UCSD-AML1 (cell line): ENCODE data around the gene ITGB3.
A peak's percentile ranks its signal among the peaks of the same experiment; 100 is the strongest.

Source experiments
- DNase-seq: peaks from one replicate; lab custom pipeline; 2025; ENCODE audit not compliant: unreplicated experiment; lab: John Stamatoyannopoulos, UW

The ITGB3 gene

DNA sequence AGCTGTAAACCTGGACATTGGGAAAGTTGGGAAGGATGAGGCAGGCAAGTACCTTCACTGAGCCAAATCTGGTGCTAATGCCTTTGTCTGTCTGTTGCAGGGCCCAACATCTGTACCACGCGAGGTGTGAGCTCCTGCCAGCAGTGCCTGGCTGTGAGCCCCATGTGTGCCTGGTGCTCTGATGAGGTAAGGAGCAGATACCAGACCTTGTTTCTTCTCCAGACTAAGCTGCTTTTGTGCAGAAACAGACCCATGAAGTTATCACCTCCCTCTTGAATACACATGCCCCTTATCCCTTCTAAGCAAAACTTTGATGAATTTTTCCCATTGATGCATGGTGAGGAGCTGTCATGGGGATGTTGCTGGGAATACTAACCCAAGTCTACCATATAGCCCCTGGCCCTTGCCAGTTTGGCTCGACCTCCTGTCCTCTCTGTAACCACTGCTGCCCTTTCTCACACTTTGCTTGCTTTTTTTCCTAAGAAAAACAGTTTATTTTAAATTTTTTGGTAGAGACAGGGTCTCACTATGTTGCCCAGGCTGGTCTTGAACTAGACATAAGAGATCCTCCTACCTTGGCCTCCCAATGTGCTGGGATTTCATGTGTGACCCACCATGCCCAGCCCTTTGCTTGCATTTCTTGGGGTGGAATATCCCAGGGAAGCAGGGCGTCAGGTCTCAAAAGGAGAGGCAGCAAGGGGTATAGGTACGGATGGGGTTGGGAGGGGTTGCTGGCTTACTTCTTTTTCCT is 20.9 kb downstream of the ITGB3 start:
- DNase-seq, result no peak

DNA sequence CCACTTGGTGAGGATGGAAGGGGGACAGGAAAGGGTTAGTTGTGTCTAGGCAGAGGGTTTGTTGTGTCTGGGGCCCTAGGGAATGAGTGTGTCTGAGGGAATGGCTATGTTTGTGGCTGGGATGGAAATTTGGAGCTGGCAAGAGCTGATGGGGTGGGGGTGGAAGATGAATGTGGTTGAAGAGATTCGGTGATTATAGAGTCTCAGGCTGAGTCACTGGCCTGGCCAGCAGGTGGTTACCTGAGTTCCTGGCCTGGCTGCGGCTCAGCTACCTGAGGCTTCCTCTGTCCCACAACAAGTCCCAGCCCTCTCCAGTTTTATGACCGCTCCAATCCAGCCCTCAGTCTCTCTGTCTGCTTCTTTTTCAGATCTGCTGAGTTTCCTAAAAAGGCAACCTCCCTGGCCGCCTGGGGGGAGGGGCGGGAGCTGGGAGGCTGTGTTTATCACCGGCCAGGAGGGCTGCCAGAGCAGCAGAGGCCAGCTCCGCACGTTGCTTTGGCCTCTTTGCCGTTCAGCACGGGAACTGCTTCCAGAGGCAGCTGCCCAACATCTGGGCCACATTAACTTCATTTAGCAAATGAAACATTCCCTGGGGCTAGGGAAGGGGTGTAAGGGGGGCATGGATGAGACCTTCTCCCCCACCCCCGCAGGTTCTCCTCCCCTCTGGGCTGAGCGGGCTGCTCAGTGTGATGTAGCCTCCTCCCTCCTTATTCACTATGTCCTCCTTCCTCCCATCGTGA is 21.8 kb downstream of the ITGB3 start:
- no peak for DNase-seq

DNA sequence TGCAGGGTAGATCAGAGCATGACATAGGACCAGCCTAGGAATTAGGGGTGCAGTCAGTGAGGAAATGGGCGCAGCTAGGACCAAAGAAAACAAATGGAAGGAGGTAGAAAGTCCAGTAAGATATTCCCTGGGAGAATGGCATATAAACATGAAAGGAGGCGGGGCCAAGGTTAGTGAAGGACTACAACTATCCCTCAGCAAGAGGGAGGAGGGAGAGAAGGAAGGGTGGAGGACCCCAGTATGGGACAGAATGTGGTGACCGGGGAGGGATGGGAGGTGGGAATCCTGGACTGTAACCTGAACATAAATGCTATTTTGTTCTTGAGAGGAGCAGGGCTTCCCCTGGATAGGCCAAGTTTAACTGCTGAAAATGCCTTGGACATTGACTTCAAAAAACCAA is 22.8 kb downstream of the ITGB3 start:
- no peak for DNase-seq

DNA sequence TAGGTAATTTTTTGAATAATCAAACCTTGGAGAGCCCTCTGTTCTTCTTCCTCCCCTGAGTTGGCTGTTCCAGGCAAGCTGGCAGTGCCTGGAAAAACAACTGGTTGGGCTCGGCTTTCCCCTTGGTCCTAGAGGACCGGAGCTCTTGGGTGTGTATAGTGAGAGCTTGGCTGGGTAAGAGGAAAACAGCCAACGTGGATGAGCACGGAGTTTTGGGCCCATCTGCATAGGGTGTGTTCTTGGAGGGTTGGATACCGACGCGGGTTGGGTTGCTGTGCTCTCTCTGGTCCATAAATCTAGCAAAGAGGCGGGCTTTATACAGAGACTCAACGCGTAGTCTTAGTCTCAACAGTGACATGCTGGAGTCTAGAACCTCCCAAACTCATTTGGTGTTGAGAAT is 23.2 kb downstream of the ITGB3 start:
- no peak for DNase-seq

DNA sequence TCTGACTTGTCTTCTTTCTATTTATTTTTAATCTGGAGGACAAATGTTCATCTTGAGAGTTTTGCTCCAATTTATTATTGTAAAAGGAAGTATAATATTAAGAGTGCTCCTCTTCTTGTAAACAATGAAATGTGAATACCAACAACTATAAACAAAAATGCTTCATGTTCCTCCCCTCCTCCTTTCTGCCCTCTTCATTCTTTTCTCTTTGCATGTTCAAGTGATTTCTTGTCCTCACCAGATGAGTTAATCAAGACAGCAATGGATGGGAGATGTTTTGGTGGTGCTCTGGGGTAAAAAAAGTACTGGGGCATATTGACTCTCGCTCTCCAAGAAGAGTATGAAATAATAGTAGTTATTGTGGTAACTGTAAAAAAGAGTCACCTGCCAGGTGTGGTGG is 24.3 kb downstream of the ITGB3 start:
- no peak for DNase-seq

DNA sequence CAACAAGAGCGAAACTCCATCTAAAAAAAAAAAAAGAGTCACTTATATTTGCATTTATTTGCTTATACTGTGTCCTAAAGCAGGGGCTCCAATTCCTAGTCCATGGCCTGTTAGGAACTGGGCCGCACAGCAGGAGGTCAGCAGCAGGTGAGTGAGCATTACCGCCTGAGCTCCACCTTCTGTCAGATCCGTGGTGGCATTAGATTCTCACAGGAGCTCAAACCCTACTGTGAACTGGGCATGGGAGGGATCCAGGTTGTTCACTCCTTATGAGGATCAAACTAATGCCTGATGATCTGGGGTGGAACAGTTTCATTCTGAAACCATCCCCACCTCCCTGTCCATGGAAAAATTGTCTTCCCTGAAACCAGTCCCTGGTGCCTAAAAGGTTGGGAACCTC is 24.9 kb downstream of the ITGB3 start:
- no peak for DNase-seq

DNA sequence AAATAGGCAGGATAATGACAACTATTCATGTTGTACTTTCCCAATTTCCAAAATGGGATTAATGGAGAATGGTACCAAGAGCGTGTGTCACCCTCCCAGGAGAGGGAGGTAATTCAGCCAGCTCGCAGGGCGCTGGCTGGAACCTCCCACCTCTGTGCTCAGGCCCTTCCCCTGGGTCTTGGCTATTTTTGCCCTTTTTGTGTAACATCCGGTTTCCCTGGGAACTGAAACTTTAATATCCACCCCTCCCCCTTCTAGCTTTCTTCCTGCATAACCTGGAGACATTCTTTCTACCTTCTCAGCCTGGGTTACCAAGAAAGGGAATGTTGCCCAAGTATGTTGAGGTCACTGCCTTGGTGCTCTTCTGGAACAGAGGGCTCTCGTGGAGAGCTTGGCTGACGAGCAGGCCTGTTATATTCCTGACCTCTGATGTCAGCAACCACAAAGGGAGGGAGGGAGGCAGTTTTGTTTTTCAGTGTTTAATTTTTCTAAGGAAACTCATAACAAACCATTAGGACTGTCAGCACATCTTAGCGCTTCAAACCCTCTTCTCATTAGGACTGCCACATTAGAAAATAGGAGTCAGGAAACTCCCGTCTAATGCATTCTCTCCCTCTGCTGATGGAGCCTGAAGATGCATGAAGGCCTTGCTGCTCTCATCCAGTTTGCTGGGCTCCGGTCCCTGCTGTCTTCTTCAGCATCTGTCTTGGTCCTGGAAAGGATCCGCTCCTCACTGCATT is 25.6 kb downstream of the ITGB3 start:
- DNase-seq, result peak; percentile 57

DNA sequence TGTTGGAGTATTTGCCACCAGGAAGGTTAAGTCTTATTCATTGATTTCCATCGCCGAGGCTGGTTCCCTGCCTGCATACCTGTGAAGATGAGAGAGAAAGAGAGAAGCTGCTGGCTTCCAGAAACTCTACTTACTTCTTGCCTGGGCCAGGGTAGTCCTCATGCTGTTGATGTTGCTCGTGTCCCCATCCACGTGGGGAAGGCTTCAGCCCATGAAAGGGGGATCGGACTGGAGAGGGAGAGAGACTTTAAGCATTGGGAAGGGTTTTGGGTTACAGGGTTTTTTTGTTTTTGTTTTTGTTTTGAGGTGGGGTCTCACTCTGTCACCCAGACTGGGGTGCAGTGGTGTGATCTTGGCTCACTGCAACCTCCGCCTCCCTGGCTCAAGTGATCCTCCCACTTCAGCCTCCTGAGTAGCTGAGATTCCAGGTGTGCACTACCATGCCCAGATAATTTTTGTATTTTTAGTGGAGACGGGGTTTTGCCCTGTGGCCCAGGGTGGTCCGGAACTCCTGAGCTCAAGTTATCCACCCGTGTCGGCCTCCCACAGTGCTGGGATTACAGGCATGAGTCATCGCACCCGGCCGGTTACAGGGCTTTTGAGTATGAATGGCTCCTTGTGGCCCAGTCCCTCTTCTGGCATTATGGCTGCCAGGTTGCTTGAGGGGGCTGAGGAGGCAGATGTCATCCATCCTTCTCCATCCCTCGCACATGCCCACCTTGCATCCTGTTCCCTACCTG is 26.6 kb downstream of the ITGB3 start:
- no peak for DNase-seq

DNA sequence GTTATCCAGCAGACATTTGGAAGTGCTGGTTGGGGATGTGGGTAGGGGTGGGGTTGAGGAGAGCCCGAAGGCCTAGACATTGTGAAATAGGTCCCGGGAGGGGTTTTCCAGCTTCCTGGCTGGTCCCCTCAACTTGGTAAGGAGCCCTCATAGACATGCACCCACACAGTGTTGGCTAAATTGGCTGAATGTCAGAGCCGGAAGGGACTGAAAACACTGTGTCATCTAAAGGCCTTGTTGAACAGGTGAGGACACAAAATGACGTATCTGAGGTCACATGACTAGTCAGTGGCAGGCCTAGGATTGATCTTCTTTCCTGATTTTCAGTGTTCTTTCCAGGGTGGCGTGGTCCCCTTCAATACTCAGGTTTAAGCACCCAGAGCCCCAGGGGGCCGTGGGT is 27.6 kb downstream of the ITGB3 start:
- DNase-seq, result no peak

DNA sequence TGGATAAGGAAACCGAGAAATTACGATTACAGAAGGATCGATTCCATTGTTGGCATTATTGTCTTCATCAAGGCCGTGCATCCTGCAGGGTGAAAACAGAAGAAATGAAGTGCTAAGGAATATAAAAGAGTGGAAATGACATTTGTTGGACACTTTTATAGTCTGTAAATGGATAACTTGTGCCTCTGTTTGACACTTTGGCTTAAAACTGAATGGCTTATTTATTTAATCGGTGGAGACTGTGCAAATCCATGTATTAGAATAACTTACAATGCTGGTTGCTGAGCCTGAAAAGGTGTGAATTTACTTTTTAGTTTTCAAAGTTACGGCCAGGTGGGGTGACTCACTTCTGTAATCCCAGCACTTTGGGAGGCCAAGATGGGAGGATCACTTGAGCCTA is 31.4 kb downstream of the ITGB3 start:
- no peak for DNase-seq

DNA sequence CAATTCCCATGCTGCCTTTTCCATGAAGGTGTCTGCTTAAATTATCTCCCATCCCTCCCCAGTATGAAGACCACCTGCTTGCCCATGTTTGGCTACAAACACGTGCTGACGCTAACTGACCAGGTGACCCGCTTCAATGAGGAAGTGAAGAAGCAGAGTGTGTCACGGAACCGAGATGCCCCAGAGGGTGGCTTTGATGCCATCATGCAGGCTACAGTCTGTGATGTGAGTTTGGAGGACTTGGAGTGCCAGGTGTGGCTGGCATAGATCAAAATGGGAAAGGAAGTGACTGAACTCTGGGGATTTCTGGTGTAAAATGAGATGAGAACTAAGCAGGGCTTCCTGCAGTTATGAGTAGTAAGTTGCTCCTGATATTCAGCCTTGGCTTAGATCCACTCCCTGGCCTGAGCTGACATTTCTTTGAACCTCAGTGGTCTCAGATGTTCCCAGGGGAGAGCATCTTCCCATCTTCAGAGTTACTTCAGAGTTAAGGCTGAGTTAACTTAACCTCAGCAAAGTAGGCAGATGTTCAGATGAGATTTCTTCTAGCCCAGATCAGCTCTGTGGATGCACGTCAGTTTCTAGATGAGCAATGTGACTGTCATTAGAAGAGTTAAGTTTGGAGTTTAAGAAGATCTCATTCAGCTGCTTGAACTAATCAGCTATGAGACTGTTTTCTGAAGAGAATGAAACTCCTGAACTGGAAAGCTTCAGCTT is 32.7 kb downstream of the ITGB3 start:
- DNase-seq, result no peak

DNA sequence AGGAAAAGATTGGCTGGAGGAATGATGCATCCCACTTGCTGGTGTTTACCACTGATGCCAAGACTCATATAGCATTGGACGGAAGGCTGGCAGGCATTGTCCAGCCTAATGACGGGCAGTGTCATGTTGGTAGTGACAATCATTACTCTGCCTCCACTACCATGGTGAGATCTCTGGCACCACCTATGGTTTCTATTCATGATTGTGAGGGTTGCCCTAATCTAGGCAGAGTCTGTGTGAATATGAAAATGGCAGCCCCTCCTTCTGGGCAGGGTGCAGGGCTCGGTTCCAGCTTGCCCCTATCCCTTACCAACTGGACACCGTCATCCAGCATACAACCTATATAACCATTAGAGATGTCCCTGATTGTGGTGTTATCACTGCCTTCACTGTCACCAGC is 33.4 kb downstream of the ITGB3 start:
- DNase-seq, result no peak

DNA sequence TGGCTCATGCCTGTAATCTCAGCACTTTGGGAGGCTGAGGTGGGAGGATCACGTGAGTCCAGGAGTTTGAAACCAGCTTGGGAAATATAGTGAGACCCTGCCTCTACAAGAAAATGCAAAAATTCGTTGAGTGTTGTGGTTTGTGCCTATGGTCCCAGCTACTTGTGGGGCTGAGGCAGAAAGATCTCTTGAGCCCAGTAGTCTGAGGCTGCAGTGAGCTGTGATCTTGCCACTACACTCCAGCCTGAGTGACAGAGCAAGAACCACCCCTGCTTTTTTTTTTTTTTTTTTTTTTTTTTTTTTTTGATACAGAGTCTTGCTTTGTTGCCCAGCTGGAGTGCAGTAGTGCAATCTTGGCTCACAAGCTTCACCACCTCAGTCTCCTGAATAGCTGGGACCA is 34.0 kb downstream of the ITGB3 start:
- DNase-seq, result no peak

DNA sequence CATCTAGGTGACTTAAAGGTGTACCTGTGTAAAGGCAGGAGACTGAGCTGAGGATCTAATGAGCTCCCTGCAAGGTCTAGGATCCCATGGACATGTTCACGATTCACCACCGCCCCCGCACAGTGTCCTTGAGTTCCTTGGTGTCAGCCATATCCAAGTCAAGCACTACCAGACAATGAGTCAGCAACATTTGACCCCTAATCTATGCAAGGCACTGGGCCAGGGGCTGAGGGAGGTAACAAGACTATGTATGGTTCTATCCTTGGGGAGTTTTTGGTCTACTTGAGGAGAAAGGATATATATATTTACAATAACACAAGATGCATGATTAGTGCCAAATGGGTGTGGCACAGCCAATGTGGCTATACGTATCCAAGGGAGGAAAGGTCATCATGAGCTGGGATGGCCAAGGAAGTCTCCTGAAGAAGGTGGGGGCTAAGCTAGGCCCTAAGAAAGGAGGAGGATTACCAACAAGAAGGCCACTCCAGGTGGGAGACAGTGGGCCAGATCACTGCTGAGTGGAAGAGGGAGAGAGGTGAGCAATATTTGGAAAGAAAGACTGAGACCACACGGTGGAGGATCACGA is 35.0 kb downstream of the ITGB3 start:
- no peak for DNase-seq

DNA sequence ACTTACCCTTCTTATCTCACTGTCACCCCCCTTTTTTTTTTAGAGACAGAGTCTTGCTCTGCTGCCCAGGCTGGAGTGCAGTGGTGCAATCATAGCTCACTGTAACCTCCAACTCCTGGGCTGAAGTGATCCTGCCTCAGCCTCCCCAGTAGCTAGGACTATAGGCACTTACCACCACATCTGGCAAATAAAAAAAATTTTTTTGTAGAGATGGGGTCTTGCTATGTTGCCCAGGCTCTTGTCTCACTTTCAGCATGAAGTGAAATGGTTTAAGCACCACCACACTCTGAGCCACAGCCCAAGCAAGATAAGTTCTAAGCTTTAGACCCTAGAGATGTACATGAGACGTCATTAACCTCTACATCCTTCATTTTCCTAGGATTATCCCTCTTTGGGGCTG is 35.7 kb downstream of the ITGB3 start:
- no peak for DNase-seq

DNA sequence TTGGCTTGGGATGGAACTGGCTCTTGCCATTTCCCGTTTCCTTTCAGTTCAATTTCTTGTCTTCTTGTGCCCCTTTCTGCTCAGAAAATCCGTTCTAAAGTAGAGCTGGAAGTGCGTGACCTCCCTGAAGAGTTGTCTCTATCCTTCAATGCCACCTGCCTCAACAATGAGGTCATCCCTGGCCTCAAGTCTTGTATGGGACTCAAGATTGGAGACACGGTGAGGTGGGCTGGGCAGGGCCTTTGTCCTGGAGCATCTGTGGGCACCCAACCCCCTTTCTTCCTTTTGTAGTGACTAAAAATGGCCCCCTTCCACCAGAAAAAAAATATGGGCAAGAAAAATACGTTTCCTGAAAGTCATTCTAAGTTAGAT is 37.2 kb downstream of the ITGB3 start:
- DNase-seq, result no peak

DNA sequence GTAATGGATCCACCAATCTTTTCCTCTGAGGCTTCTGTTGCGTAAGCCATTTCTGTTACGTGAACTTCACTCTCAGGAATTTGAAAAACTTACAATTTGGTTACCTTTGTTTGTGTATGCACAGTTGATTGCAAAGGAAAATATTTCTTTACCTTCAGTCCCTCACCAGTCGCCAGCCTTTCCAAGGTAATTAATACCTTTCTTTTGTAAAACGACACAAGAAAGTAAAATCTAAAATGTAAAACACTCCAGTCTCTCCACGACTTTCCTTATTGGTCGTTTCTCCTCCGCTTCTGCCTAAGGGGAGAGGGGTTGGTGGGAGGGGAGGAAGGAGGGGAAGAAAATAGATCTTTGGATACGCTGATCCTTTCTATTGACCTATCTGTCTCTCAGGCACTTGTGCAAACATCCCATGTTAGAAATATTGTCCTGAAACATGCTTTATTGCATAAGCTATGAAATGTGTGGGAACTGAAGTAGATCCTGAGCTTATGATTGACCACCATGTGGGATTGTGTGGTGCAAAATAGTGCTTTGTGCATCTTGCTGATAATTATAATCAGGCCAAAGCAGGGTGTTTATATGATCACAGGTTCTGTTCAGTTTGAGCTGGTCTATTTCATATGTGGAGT is 37.7 kb downstream of the ITGB3 start:
- DNase-seq, result no peak

DNA sequence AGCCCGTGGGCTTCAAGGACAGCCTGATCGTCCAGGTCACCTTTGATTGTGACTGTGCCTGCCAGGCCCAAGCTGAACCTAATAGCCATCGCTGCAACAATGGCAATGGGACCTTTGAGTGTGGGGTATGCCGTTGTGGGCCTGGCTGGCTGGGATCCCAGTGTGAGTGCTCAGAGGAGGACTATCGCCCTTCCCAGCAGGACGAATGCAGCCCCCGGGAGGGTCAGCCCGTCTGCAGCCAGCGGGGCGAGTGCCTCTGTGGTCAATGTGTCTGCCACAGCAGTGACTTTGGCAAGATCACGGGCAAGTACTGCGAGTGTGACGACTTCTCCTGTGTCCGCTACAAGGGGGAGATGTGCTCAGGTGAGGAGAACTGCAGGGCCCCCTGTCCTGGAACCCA is 38.6 kb downstream of the ITGB3 start:
- DNase-seq, result no peak

DNA sequence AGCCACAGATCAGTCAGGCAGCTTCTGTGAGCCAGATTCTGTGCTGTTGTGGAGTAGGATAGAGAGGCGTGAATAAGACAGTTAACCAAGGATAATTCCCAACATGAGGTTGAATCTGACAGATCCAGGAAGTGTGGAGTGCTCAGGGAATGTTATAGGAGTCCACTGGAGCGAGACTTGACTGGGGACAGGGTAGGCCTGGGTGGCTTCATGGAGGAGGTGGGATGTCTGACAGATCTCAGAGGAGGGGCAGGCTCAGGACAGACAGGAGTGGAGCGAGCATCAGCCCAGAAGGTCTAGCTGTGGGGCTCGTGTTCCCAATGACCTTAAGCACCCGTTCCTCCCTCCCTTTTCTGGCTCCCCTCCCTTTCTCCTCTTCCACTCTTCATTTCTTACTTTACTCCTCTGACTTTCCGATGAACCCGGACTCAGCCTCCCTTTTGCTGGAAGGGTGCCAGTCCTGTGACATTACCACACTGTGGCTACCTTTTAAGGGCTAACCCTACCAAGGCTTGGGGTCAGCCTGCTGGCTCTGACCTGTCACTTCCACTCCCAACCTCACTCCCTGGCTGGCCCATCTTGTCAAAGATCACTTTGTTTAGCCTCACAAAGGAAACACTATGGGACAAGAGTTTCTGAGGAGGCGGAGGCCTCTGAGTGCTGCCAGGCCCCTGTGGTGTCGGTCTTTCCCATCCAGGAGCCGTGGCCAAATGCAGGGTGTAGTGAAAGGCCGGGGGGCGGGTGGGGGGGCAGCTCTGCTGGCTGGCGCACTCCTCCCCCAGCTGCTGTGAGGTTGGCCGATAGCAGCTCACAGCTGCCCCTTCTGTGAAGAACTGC is 41.6 kb downstream of the ITGB3 start:
- no peak for DNase-seq
